Duodenal mucosa (tissue), 2 donors: ENCODE measurements around the gene ITSN2.
"Not testable (repeated sequence)": the region's sequence is repeated elsewhere in the genome, so short reads cannot be mapped to it uniquely, and the experiment has no call there.

ENCODE experiments used
- H3K27ac ChIP-seq: one replicate; pipeline ENCODE4 v1.7.0; 2013; ENCODE audit warnings: low read depth, low read length
- H3K27me3 ChIP-seq, 2 donors: one replicate each; pipeline ENCODE4 v1.7.0; 2013; ENCODE audit warnings: low read length in 2 of 2, control low read depth in 1 of 2; ENCODE audit not compliant: insufficient read depth in 2 of 2, control insufficient read depth in 1 of 2
- H3K36me3 ChIP-seq, 2 donors: one replicate each; pipeline ENCODE4 v1.7.0; 2013; ENCODE audit warnings: low read length in 2 of 2, control low read depth in 1 of 2; ENCODE audit not compliant: insufficient read depth in 2 of 2, control insufficient read depth in 1 of 2
- H3K4me1 ChIP-seq, 2 donors: one replicate each; pipeline ENCODE4 v1.7.0; 2013; ENCODE audit warnings: low read length in 2 of 2, control low read depth in 1 of 2; ENCODE audit not compliant: insufficient read depth in 2 of 2, control insufficient read depth in 1 of 2
- H3K4me3 ChIP-seq, 2 donors: one replicate each; pipeline ENCODE4 v1.7.0; 2013; ENCODE audit warnings: low read length in 2 of 2, low read depth in 1 of 2
- H3K9ac ChIP-seq, 2 donors: one replicate each; pipeline ENCODE4 v1.7.0; 2013; ENCODE audit warnings: low read length in 2 of 2, low read depth in 1 of 2
- H3K9me3 ChIP-seq, 2 donors: one replicate each; pipeline ENCODE4 v1.7.0; 2013; ENCODE audit warnings: low read length in 2 of 2, control low read depth in 1 of 2; ENCODE audit not compliant: control insufficient read depth in 1 of 2

Gene ITSN2

DNA sequence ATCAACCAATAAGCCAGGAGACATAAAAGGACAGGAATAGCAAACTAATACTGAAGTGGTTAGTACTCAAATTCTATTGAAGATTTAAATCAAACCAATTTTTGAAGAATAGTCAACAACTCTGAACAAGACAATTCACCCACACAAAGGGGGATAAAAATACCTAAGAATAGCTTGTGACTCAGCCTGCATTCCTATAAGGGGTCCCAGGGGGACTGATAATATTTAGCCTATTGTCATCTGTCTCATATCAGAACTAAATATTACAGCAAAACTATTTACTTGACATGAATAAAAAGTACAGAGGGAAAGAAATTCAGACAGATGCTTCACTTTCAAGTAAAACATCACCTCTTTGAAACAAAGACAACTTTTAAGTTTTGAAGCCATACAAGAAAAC is 7.7 kb downstream of the ITSN2 start:
- Histone ChIP-seq H3K27ac (no peak overlapping the region), H3K9ac (no peak overlapping the region)

DNA sequence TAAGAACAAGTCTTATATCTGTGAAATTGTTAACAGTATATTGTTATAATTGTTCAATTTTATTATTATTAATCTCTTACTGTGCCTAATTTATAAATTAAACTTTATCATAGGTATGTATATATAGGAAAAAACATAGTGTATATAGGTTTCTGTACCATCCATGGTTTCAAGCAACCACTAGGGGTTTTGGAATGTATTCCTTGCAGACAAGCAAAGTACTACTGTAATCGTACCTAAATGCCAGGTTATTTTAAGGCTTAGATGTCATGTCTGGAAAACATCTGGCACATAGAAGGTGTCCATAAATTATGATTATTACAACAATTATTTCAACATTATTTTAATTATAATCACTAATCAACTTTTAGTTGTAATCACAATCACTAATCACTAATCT is 8.4 kb downstream of the ITSN2 start:
- Histone ChIP-seq H3K27ac (no peak overlapping the region), H3K9me3 (no peaks in the 10 kb centered on the region), H3K9ac (no peak overlapping the region), H3K4me3 (no peak overlapping the region), H3K4me1 (peaks cover 0 to 5% of the 10 kb centered on the region in 2 donors), H3K36me3 (no peaks in the 10 kb centered on the region), H3K27me3 (no peaks in the 10 kb centered on the region)

More for the DNA sequence above, 7.7 kb downstream of the ITSN2 start:
- H3K4me1 ChIP-seq, result peaks cover 0 to 5% of the 10 kb centered on the region in 2 donors
- no peak overlapping the region for H3K4me3 ChIP-seq
- H3K27me3 ChIP-seq, result no peaks in the 10 kb centered on the region
- no peaks in the 10 kb centered on the region for H3K9me3 ChIP-seq
- H3K36me3 ChIP-seq, result no peaks in the 10 kb centered on the region

DNA sequence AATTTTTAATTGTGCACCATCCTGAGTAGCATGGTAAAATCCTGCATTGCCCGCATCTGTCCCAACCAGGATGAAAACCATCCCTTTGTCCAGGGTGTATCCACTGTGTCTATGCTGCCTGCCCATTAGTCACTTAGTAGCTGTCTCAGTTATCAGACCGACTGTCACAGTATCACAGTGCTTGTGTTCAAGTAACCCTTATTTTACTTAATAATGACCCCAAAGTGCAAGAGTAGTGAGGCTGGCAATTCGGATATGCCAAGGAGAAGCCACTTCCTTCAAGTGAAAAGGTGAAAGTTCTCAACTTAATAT is 8.8 kb downstream of the ITSN2 start:
- Histone ChIP-seq H3K27me3 (no peaks in the 10 kb centered on the region), H3K4me3 (no peak overlapping the region), H3K9ac (no peak overlapping the region), H3K36me3 (no peaks in the 10 kb centered on the region), H3K27ac (no peak overlapping the region), H3K9me3 (no peaks in the 10 kb centered on the region), H3K4me1 (peaks cover 0 to 5% of the 10 kb centered on the region in 2 donors)

- H3K4me3 ChIP-seq, result no peak overlapping the region
- H3K9me3 ChIP-seq, result no peaks in the 10 kb centered on the region
- no peak overlapping the region for H3K9ac ChIP-seq
- H3K27ac ChIP-seq, result no peak overlapping the region
- no peaks in the 10 kb centered on the region for H3K36me3 ChIP-seq
- H3K4me1 ChIP-seq, result peaks cover 0 to 5% of the 10 kb centered on the region in 2 donors
- H3K27me3 ChIP-seq, result no peaks in the 10 kb centered on the region
These were observed 9.3 kb downstream of the ITSN2 start for GRCh38 chr2:24350826-24351626.

DNA sequence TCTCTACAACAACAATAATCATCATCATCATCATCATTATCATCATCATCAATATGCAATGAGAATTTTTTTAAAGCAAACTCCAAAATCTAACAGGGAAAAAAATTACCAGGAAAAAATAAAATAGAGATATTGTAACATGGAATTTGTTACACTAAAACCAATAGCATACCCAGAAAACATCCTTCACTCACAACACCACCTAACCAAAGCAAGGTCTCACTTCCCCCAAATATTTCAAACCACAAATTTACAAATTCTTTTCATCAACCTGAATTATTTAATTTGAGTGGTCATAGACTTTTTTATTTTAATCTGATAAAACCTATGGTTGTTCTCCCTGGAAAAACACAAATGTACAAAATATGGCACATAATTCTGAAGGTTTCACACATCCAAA is 11.2 kb downstream of the ITSN2 start:
- Histone ChIP-seq H3K4me1 (peaks cover 2 to 4% of the 10 kb centered on the region in 2 donors), H3K27ac (no peak overlapping the region), H3K27me3 (no peaks in the 10 kb centered on the region), H3K4me3 (no peak overlapping the region), H3K36me3 (no peaks in the 10 kb centered on the region), H3K9me3 (no peaks in the 10 kb centered on the region), H3K9ac (no peak overlapping the region)

DNA sequence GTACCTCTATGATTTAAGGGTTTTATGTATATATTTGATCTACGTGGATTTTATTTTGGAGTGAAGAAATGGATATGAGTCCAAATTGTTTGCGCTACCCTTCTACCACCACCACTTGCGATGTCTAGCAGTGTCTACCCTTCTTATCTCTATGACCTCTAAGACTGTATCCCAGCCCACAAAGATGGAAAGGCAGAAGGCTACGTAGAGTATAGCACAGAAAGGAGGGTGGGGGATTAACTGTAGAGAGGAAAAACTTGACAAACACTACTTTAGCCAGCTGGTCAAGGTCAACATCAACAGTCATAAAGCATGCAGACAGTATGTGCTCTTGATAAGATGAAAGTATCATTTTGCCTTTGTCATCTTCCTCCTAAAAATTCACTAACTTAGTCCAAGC is 14.4 kb downstream of the ITSN2 start:
- H3K4me3 ChIP-seq, result no peak overlapping the region
- no peaks in the 10 kb centered on the region for H3K36me3 ChIP-seq
- no peak overlapping the region for H3K27ac ChIP-seq
- peaks cover 8 to 13% of the 10 kb centered on the region in 2 donors for H3K4me1 ChIP-seq
- no peak overlapping the region for H3K9ac ChIP-seq
- no peaks in the 10 kb centered on the region for H3K9me3 ChIP-seq
- H3K27me3 ChIP-seq, result no peaks in the 10 kb centered on the region

DNA sequence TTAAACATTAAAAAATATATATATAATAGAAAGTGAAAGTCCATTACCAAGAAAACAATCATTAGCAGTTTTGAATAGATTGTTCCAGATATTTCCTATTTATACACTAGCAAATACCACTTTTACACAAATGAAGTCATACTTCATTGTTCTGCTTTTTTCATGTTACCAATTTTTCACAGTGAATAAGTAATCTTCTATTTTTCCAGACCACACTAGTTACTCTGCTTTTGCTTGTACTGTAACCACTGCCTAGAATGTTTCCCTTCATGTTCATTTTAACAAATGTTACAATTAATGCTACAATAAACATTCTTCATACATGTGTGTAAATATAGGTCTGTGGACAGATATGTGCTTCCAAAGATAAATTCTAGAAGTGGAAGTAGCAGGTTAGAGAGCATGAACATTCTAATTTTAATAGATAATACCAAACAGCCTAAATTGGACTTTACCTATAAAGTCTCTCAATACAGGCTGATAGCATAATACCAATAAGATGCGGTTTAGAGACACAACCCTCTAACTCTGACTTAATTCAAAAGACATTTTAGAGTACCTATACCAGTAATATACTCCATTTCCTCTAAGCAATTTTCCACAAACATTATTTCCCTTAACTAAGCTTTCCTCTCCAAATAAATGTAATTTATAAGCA is 17.0 kb downstream of the ITSN2 start:
- Histone ChIP-seq H3K27ac (no peak overlapping the region), H3K9ac (no peak overlapping the region), H3K4me1 (peaks cover 8 to 24% of the 10 kb centered on the region in 2 donors)

DNA sequence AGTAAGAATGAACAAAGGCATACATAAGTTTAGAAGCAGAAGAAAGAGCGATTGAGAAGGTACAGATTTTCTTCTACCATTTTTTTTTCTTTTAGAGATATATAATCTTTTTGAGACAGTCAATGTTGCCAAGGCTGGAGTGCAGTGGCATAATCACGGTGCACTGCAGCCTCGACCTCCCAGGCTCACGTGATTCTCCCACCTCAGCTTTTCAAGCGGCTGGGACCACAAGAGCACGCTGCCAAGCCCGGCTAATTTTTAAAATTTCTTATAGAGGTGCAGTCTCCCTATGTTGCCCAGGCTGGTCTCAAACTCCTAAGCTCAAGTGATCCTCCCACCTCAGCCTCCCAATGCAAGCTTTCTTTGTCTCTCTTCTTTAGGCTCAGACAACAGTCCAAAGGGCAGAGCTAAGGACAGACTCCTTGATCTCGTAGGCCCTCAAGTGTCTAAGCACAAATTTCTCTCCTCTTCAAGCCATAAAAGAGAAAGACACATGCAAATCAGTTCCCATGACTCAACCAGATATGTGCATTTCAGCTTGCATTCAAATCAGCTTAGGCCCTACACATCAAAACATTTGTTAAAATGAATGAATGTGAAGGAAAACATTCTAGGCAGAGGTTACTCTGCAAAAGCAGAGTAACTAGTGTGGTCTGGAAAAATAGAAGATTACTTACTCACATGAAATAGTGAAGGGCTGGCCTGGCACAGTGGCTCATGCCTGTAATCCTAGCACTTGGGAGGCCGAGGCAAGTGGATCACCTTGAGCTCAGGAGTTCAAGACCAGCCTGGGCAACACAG is 18.0 kb downstream of the ITSN2 start:
- Histone ChIP-seq H3K27ac (no peak overlapping the region), H3K4me3 (no peak overlapping the region), H3K4me1 (peaks cover 8 to 24% of the 10 kb centered on the region in 2 donors), H3K9me3 (no peaks in the 10 kb centered on the region), H3K27me3 (no peaks in the 10 kb centered on the region), H3K9ac (no peak overlapping the region), H3K36me3 (no peaks in the 10 kb centered on the region)

More for the DNA sequence above, 17.0 kb downstream of the ITSN2 start:
- Histone ChIP-seq H3K27me3 (no peaks in the 10 kb centered on the region), H3K4me3 (no peak overlapping the region), H3K36me3 (no peaks in the 10 kb centered on the region), H3K9me3 (no peaks in the 10 kb centered on the region)

- H3K27ac ChIP-seq, result no peak overlapping the region
- H3K9me3 ChIP-seq, result no peaks in the 10 kb centered on the region
- H3K27me3 ChIP-seq, result no peaks in the 10 kb centered on the region
- H3K4me1 ChIP-seq, result peaks cover 8 to 24% of the 10 kb centered on the region in 2 donors
- no peak overlapping the region for H3K9ac ChIP-seq
- no peak overlapping the region for H3K4me3 ChIP-seq
- H3K36me3 ChIP-seq, result no peaks in the 10 kb centered on the region
These were observed 20.5 kb downstream of the ITSN2 start for GRCh38 chr2:24339856-24340262.

GRCh38 chr2:24339098-24339497 is 21.2 kb downstream of the ITSN2 start:
- H3K9me3 ChIP-seq, H3K9ac ChIP-seq, H3K36me3 ChIP-seq, H3K4me3 ChIP-seq, H3K27ac ChIP-seq, H3K27me3 ChIP-seq: not testable (repeated sequence)
- peaks cover 6 to 24% of the 10 kb centered on the region in 2 donors for H3K4me1 ChIP-seq
